Measurements from ENCODE around the gene ADCY2.

Gene ADCY2

GRCh38 chr5:7493081-7493480, 97.1 kb downstream of the ADCY2 start:
- TF ChIP-seq CTCF (IDR thresholded peaks at IDR 0.05; ENCODE audit: low read depth, low read length) = no peak
- in situ Hi-C loops (cut with HindIII; ENCODE audit: low sequenced_read_pairs) = no loop called here
- H3K4me3 ChIP-seq (ENCODE audit: low read depth, low read length) = no peak overlapping the region
- DNase-seq (ENCODE audit: low read depth, low spot score) = no peak

- TF ChIP-seq CTCF (IDR thresholded peaks at IDR 0.05; ENCODE audit: low read depth, low read length) = no peak
- H3K4me3 ChIP-seq (ENCODE audit: low read depth, low read length) = no peak overlapping the region
- no peak for DNase-seq (ENCODE audit: low read depth, low spot score)
- in situ Hi-C loops (cut with HindIII; ENCODE audit: low sequenced_read_pairs) = no loop called here
Observed at GRCh38 chr5:7493622-7494021, 97.7 kb downstream of the ADCY2 start.

- in situ Hi-C loops (cut with HindIII; ENCODE audit: low sequenced_read_pairs) = no loop called here
- TF ChIP-seq CTCF (IDR thresholded peaks at IDR 0.05; ENCODE audit: low read depth, low read length) = no peak
- DNase-seq (ENCODE audit: low read depth, low spot score) = no peak
- H3K4me3 ChIP-seq (ENCODE audit: low read depth, low read length) = no peak overlapping the region
Observed at GRCh38 chr5:7494481-7495130, 98.7 kb downstream of the ADCY2 start.

GRCh38 chr5:7495131-7495517, 99.2 kb downstream of the ADCY2 start:
- DNase-seq (ENCODE audit: low read depth, low spot score) = no peak
- no peak overlapping the region for H3K4me3 ChIP-seq (ENCODE audit: low read depth, low read length)
- in situ Hi-C loops (cut with HindIII; ENCODE audit: low sequenced_read_pairs) = no loop called here
- no peak for TF ChIP-seq CTCF (IDR thresholded peaks at IDR 0.05; ENCODE audit: low read depth, low read length)

GRCh38 chr5:7500256-7500655, 104.3 kb downstream of the ADCY2 start:
- no peak for TF ChIP-seq CTCF (IDR thresholded peaks at IDR 0.05; ENCODE audit: low read depth, low read length)

GRCh38 chr5:7501061-7501460, 105.1 kb downstream of the ADCY2 start:
- H3K4me3 ChIP-seq (ENCODE audit: low read depth, low read length) = no peak overlapping the region
- DNase-seq (ENCODE audit: low read depth, low spot score) = no peak
- in situ Hi-C loops (cut with HindIII; ENCODE audit: low sequenced_read_pairs) = no loop called here
- TF ChIP-seq CTCF (IDR thresholded peaks at IDR 0.05; ENCODE audit: low read depth, low read length) = no peak

More at GRCh38 chr5:7500256-7500655, 104.3 kb downstream of the ADCY2 start:
- H3K4me3 ChIP-seq (ENCODE audit: low read depth, low read length) = no peak overlapping the region
- in situ Hi-C loops (cut with HindIII; ENCODE audit: low sequenced_read_pairs) = no loop called here
- no peak for DNase-seq (ENCODE audit: low read depth, low spot score)
